Panc1 (cell line): ENCODE measurements around the gene HGF. TPM values are rescaled to one million over a fixed set of nuclear protein-coding genes. Genes with fewer than 3 reads are reported as not detected.

Experiments
- ATAC-seq: fragments of 200-7000 bp; cut with Tn5 transposase; 2 replicates; pipeline ENCODE4 v1.9.1; 2020; ENCODE audit warnings: mild to moderate bottlenecking, moderate library complexity
- BruUV-seq: library from RNA; stranded (reverse); fragments of 400-500 nt; replicated peaks from 2 replicates; lab custom pipeline; 2021; lab: Mats Ljungman, UMichigan
- CTCF ChIA-PET: fragments of 300-600 bp; sonication (Branson Sonifier 250); formaldehyde crosslinking; loops from one replicate; lab custom pipeline; 2022; ENCODE audit warnings: antibody characterized with exemption; lab: Charles Lee
- POLR2A ChIA-PET: fragments of 300-600 bp; sonication (Branson Sonifier 250); formaldehyde crosslinking; loops from one replicate; lab custom pipeline; 2022; ENCODE audit warnings: antibody characterized with exemption; lab: Charles Lee
- DNase-seq: peaks from one replicate; pipeline ENCODE4 v3.0.0-alpha.2; 2010; ENCODE audit warnings: low read depth, low spot score
- H3K27ac ChIP-seq: 2 replicates; pipeline ENCODE4 v1.5.1; 2011; ENCODE audit warnings: mild to moderate bottlenecking, low read length, inconsistent platforms
- H3K27me3 ChIP-seq: fragments of 200-500 bp; sonication (Bioruptor generic); 2 replicates; pipeline ENCODE4 v1.6.0; 2014; ENCODE audit warnings: low read length, inconsistent platforms; ENCODE audit not compliant: control insufficient read depth, insufficient read depth
- H3K36me3 ChIP-seq: fragments of 200-500 bp; sonication (Bioruptor generic); 2 replicates; pipeline ENCODE4 v1.5.1; 2014; ENCODE audit warnings: inconsistent platforms, mild to moderate bottlenecking, low read length, moderate library complexity; ENCODE audit not compliant: control insufficient read depth, insufficient read depth
- H3K4me1 ChIP-seq: 2 replicates; pipeline ENCODE4 v1.5.1; 2011; ENCODE audit warnings: inconsistent platforms, mild to moderate bottlenecking, low read length, moderate library complexity; ENCODE audit not compliant: control insufficient read depth, insufficient read depth
- H3K4me3 ChIP-seq, 2 experiments: 2 replicates each; pipeline ENCODE4 v1.5.1; 2011 to 2012; ENCODE audit warnings: low read depth in 2 of 2, low read length in 2 of 2, mild to moderate bottlenecking in 2 of 2, inconsistent platforms in 1 of 2, moderate library complexity in 1 of 2
- H3K9me3 ChIP-seq: fragments of 200-500 bp; sonication (Bioruptor generic); 2 replicates; pipeline ENCODE4 v1.5.1; 2014; ENCODE audit warnings: low read depth, mild to moderate bottlenecking, inconsistent platforms, low read length, moderate library complexity; ENCODE audit not compliant: control insufficient read depth, insufficient read depth
- POLR2AphosphoS5 ChIP-seq: IDR thresholded peaks from 2 replicates; pipeline ENCODE4 v1.6.1; 2012; ENCODE audit warnings: mild to moderate bottlenecking, low read depth, low read length, moderate library complexity
- REST ChIP-seq, 2 experiments: IDR thresholded peaks; 2 replicates each; pipeline ENCODE4 v1.6.1; 2011 to 2012; ENCODE audit warnings: low read depth in 2 of 2, control low read depth in 1 of 2, low read length in 1 of 2, mild to moderate bottlenecking in 1 of 2, moderate library complexity in 1 of 2; ENCODE audit not compliant: insufficient read depth in 1 of 2
- SIN3A ChIP-seq: IDR thresholded peaks from 2 replicates; pipeline ENCODE4 v1.6.1; 2012; ENCODE audit warnings: low read depth, mild to moderate bottlenecking, low read length, moderate library complexity, borderline replicate concordance; ENCODE audit not compliant: insufficient read depth
- TCF7L2 ChIP-seq: IDR thresholded peaks from 2 replicates; pipeline ENCODE4 v1.6.1; 2011; ENCODE audit warnings: mild to moderate bottlenecking, low read depth, low read length, inconsistent platforms
- in situ Hi-C: cut with HindIII; loops from 2 replicates; pipeline ENCODE4 v1.10.0; 2016; ENCODE audit warnings: low sequenced_read_pairs, low pct_unique_long_range_greater_than_20kb
- intact Hi-C: fragments of 100-400 bp; cut with micrococcal nuclease; formaldehyde crosslinking; loops from one replicate; pipeline ENCODE4 v1.10.0; 2022; ENCODE audit not compliant: unreplicated experiment
- total RNA-seq: library from RNA; stranded (reverse); gene quantifications from one replicate; pipeline ENCODE4 v1.2.1, GENCODE V29; 2021; ENCODE audit not compliant: unreplicated experiment
- TF ChIP-seq, protein P1 (sequence below): fragments of 450-650 bp; IDR thresholded peaks from 2 replicates; pipeline ENCODE4 v1.5.1; 2017; ENCODE audit warnings: mild to moderate bottlenecking

Gene HGF
- total RNA-seq, 1 experiment from 2014 or later: 0.49 TPM

GRCh38 chr7:81672872-81673271 is 97.0 kb downstream of the HGF start:
- H3K4me3 ChIP-seq: no peak overlapping the region
- CTCF ChIA-PET: no interaction called here
- no peak overlapping the region for H3K27ac ChIP-seq
- no peak for DNase-seq
- BruUV-seq: no TSS peak
- H3K27me3 ChIP-seq: no peaks in the 10 kb centered on the region; the same call in 1 of the 2 replicates
- H3K4me1 ChIP-seq: no peaks in the 10 kb centered on the region
- TF ChIP-seq, protein P1, sequence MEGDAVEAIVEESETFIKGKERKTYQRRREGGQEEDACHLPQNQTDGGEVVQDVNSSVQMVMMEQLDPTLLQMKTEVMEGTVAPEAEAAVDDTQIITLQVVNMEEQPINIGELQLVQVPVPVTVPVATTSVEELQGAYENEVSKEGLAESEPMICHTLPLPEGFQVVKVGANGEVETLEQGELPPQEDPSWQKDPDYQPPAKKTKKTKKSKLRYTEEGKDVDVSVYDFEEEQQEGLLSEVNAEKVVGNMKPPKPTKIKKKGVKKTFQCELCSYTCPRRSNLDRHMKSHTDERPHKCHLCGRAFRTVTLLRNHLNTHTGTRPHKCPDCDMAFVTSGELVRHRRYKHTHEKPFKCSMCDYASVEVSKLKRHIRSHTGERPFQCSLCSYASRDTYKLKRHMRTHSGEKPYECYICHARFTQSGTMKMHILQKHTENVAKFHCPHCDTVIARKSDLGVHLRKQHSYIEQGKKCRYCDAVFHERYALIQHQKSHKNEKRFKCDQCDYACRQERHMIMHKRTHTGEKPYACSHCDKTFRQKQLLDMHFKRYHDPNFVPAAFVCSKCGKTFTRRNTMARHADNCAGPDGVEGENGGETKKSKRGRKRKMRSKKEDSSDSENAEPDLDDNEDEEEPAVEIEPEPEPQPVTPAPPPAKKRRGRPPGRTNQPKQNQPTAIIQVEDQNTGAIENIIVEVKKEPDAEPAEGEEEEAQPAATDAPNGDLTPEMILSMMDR: no peak
- TF ChIP-seq TCF7L2 (no peak), POLR2AphosphoS5 (no peak), SIN3A (no peak), REST (IDR thresholded peaks at IDR 0.05; ENCODE audit: insufficient read depth in 1 of 2, low read depth in 2 of 2, low read length in 1 of 2) (no peak)
- no peak for ATAC-seq
- no peaks in the 10 kb centered on the region for H3K36me3 ChIP-seq
- in situ Hi-C loops: no loop called here
- intact Hi-C loops: no loop called here
- POLR2A ChIA-PET: no interaction called here
- no peaks in the 10 kb centered on the region for H3K9me3 ChIP-seq

- Histone ChIP-seq H3K9me3 (no peaks in the 10 kb centered on the region), H3K4me3 (no peak overlapping the region), H3K27me3 (no peaks in the 10 kb centered on the region; the same call in 1 of the 2 replicates), H3K27ac (no peak overlapping the region), H3K36me3 (no peaks in the 10 kb centered on the region), H3K4me1 (no peaks in the 10 kb centered on the region)
- TF ChIP-seq REST (IDR thresholded peaks at IDR 0.05; ENCODE audit: insufficient read depth in 1 of 2, low read depth in 2 of 2, low read length in 1 of 2): no peak
- TF ChIP-seq, protein P1: no peak
- no peak for TF ChIP-seq TCF7L2
- no peak for ATAC-seq
- DNase-seq: no peak
- ChIA-PET POLR2A (no interaction called here), CTCF (no interaction called here)
- no TSS peak for BruUV-seq
- in situ Hi-C loops: no loop called here
- intact Hi-C loops: no loop called here
These were observed 100.3 kb downstream of the HGF start for GRCh38 chr7:81669476-81670105.
